Sigmoid colon (tissue), 7 donors: Measurements from ENCODE around the gene R3HDM4. TPM values are rescaled to one million over a fixed set of nuclear protein-coding genes. Genes with fewer than 3 reads are reported as not detected.

Source experiments
- DNase-seq: peaks from one replicate; pipeline ENCODE4 v3.0.0-alpha.2; 2019
- H3K27ac ChIP-seq, 4 donors: fragments of 200-600 bp; sonication (generic); one replicate each; pipeline ENCODE4 v1.5.1; 2016 to 2019; ENCODE audit warnings: mild to moderate bottlenecking in 1 of 4
- H3K27me3 ChIP-seq, 3 donors: fragments of 200-600 bp; sonication (generic); one replicate each; pipeline ENCODE4 v1.5.1; 2019; ENCODE audit warnings: mild to moderate bottlenecking in 1 of 3
- H3K36me3 ChIP-seq, 4 donors: fragments of 200-600 bp; sonication (generic); one replicate each; pipeline ENCODE4 v1.5.1; 2016 to 2019
- H3K4me1 ChIP-seq, 4 donors: fragments of 200-600 bp; sonication (generic); one replicate each; pipeline ENCODE4 v1.5.1; 2017 to 2019
- H3K4me3 ChIP-seq, 4 donors: fragments of 200-600 bp; sonication (generic); one replicate each; pipeline ENCODE4 v1.5.1; 2017 to 2019; ENCODE audit warnings: mild to moderate bottlenecking in 2 of 4, moderate library complexity in 1 of 4
- H3K9me3 ChIP-seq, 4 donors: fragments of 200-600 bp in 3 of 4; sonication (generic) in 3 of 4; one replicate each; pipeline versions ENCODE4 v1.5.1 to v1.6.1; 2013 to 2019
- EP300 ChIP-seq, 4 donors: sonication (generic); formaldehyde crosslinking; IDR thresholded peaks; one replicate each; pipeline ENCODE4 v1.6.1; 2017; ENCODE audit warnings: antibody characterized with exemption in 4 of 4
- POLR2A ChIP-seq, 2 donors: fragments of 450-650 bp; IDR thresholded peaks; one replicate each; pipeline ENCODE4 v1.6.1; 2016; ENCODE audit warnings: antibody characterized with exemption in 2 of 2, mild to moderate bottlenecking in 2 of 2, moderate library complexity in 2 of 2
- POLR2AphosphoS5 ChIP-seq, 4 donors: sonication (generic); formaldehyde crosslinking; IDR thresholded peaks; one replicate each; pipeline ENCODE4 v1.6.1; 2017; ENCODE audit warnings: antibody characterized with exemption in 4 of 4
- WGBS, 2 donors: extraction: QIAGEN DNeasy Blood & Tissue Kit; methylation state at CpG; one replicate each; pipeline ENCODE4 v1.1.7; 2013; 5-methylcytosine and 5-hydroxymethylcytosine counted together
- intact Hi-C: fragments of 100-400 bp; cut with DNase I; formaldehyde crosslinking; loops from one replicate; pipeline ENCODE4 v1.15.1; 2023
- polyA plus RNA-seq, 3 donors: library from polyadenylated mRNA; stranded (reverse); fragments of 200-250 nt; gene quantifications; one replicate each; pipeline ENCODE4 v1.2.3, GENCODE V29; 2013
- total RNA-seq, 4 donors: library from RNA; depleted of rRNA; stranded (reverse); fragments of >200 nt; gene quantifications; one replicate each; pipeline ENCODE4 v1.1.0, GENCODE V29; 2016
- TF ChIP-seq, protein P1 (sequence below), 4 experiments: fragments of 450-650 bp in 3 of 4; fragments of 200-600 bp in 1 of 4; IDR thresholded peaks; one replicate each; pipeline ENCODE4 v1.5.1; 2016 to 2019; ENCODE audit warnings: antibody characterized with exemption in 4 of 4, mild to moderate bottlenecking in 3 of 4, moderate library complexity in 2 of 4
- donor health status: healthy with polysubstance abuse.
- donor health status: Bipolar disorder and iron deficiency.
- donor health status: healthy.

The R3HDM4 gene
- total and polyA plus RNA-seq, 7 donors, result 21.4 to 85.3 (median 30.5) TPM

DNA sequence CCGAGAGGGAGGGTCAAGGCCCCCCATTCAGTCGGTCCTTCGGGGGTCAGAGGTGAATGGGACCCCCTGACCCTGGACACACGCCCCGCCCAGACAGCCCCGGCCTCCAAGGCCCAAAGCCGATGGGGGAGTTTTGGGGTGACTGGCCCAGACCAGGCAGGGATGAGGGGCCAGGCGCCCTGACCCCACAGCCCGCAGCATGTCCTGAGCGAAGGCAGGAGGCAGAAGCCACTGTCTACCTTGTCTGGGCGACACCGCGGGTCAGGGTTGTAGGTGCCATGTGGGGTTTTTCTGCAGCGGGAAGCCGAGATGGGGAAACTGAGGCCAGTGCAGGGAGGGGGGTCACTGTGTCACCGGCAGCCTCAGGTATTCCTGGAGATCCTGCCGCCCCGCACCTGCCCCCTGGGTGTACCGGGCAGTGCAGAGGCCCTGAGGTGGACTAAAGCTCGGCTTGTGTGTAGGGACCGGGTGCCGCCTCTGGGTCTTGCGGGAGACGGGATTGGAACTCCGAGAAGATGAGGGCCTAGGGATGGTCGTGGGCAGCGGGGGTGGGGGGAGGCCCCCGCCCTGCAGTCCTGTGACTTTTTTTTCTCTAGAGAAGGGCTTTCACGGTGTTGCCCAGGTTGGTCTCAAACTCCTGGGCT is 21.3 kb upstream of the R3HDM4 start:
- TF ChIP-seq EP300 (IDR thresholded peaks at IDR 0.05), result no peak
- TF ChIP-seq, protein P1, sequence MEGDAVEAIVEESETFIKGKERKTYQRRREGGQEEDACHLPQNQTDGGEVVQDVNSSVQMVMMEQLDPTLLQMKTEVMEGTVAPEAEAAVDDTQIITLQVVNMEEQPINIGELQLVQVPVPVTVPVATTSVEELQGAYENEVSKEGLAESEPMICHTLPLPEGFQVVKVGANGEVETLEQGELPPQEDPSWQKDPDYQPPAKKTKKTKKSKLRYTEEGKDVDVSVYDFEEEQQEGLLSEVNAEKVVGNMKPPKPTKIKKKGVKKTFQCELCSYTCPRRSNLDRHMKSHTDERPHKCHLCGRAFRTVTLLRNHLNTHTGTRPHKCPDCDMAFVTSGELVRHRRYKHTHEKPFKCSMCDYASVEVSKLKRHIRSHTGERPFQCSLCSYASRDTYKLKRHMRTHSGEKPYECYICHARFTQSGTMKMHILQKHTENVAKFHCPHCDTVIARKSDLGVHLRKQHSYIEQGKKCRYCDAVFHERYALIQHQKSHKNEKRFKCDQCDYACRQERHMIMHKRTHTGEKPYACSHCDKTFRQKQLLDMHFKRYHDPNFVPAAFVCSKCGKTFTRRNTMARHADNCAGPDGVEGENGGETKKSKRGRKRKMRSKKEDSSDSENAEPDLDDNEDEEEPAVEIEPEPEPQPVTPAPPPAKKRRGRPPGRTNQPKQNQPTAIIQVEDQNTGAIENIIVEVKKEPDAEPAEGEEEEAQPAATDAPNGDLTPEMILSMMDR (IDR thresholded peaks at IDR 0.05), result no peak
- no peak for TF ChIP-seq POLR2A (IDR thresholded peaks at IDR 0.05)
- no peak for TF ChIP-seq POLR2AphosphoS5 (IDR thresholded peaks at IDR 0.05)
- H3K4me1 ChIP-seq, result peaks cover 0 to 38% (median 35%) of the 10 kb centered on the region in 4 donors
- intact Hi-C loops, result no loop called here
- H3K4me3 ChIP-seq, result peak overlapping the region in 1 of 4 donors; percentile 8
- no peak for DNase-seq
- H3K27ac ChIP-seq, result peak overlapping the region; percentile 72 to 89 (median 79)
- 57 to 80% methylated on average over 29 of the region's 29 CpGs for WGBS, 2 donors
- no peaks in the 10 kb centered on the region for H3K9me3 ChIP-seq
- peaks cover 0 to 6% (median 0%) of the 10 kb centered on the region in 4 donors for H3K36me3 ChIP-seq
- no peaks in the 10 kb centered on the region for H3K27me3 ChIP-seq

DNA sequence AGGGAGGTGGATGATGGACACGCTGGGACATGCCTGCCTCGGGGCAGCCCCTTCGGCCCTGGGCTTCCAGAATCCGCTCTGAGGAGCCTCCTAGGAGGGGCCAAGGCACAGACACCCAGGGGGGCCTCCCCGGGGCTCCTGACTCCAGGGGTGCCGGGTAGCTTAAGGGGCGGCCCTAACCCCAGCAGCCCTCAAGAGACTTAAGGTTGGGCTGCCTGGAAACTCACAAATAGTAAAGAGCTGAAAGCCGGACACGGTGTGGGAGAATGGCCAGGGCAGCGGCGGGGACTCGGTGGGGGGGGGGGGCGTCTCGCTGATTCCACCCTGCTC is 20.5 kb upstream of the R3HDM4 start:
- intact Hi-C loops, result no loop called here
- DNase-seq, result no peak
- H3K36me3 ChIP-seq, result peaks cover 0 to 6% (median 0%) of the 10 kb centered on the region in 4 donors
- H3K9me3 ChIP-seq, result no peaks in the 10 kb centered on the region
- H3K27me3 ChIP-seq, result no peaks in the 10 kb centered on the region
- peak overlapping the region; percentile 72 to 89 (median 79) for H3K27ac ChIP-seq
- H3K4me1 ChIP-seq, result peaks cover 0 to 38% (median 35%) of the 10 kb centered on the region in 4 donors
- TF ChIP-seq POLR2AphosphoS5 (IDR thresholded peaks at IDR 0.05) (no peak), POLR2A (IDR thresholded peaks at IDR 0.05) (no peak), EP300 (IDR thresholded peaks at IDR 0.05) (no peak)
- TF ChIP-seq, protein P1 (IDR thresholded peaks at IDR 0.05), result no peak
- peak overlapping the region in 2 of 4 donors; percentile 14 to 28 for H3K4me3 ChIP-seq
- 72 to 81% methylated on average over 14 of the region's 14 CpGs for WGBS, 2 donors

DNA sequence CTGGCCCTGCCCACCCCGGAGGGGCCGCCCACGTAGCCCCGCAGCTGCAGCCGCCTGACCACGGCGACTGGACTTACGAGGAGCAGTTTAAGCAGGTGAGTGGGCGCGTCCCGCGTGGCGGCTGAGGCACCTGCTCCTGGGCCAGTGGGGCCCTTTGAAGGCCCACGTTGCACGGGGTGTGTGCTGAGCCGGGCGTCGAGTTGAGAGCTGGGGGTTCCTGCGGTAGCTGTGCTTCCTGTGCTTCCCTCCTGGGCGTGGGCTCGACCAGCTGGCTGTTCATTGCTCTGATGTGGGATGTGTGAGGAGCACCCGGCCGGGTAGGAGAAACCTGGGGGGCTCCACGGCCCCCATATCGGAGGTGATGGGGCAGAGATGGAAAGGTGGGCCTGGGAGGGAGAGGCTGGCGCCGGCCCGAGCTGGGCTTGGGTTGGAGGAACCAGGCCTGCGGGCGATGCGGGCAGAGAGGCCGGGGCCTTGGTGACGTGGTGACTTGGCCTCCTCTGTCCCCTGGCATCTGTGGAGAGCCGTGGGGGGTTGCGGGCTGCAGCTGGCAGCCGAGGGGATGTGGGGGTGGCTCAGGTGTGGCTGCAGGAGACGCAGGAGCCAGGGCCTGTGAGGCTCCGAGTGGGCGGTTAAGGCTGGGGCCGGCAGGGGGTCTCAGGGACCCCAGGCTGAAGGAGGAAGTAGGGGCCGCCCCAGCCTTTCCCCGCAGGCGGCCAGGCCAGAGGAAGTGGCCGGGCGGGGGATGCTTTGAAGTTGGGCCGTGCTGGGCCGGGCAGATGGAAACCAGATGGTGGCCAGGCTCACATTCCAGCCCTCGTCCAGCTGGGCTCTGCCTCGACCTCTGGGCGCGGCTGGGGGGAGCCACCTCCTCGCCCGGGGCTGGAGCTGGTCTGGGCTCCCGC is 19.9 kb upstream of the R3HDM4 start:
- no peaks in the 10 kb centered on the region for H3K9me3 ChIP-seq
- TF ChIP-seq POLR2AphosphoS5 (IDR thresholded peaks at IDR 0.05), result peak; percentile 76 to 89 (median 85)
- TF ChIP-seq, protein P1 (IDR thresholded peaks at IDR 0.05), result no peak
- no peak for TF ChIP-seq POLR2A (IDR thresholded peaks at IDR 0.05)
- TF ChIP-seq EP300 (IDR thresholded peaks at IDR 0.05), result peak in 1 of 4 donors; percentile 44
- peaks cover 0 to 40% (median 37%) of the 10 kb centered on the region in 4 donors for H3K4me1 ChIP-seq
- 33 to 68% methylated on average over 54 of the region's 54 CpGs for WGBS, 2 donors
- peak overlapping the region; percentile 72 to 89 (median 79) for H3K27ac ChIP-seq
- H3K4me3 ChIP-seq, result peak overlapping the region in 2 of 4 donors; percentile 14 to 28
- intact Hi-C loops, result no loop called here
- no peaks in the 10 kb centered on the region for H3K27me3 ChIP-seq
- DNase-seq, result peak; percentile 94
- peaks cover 0 to 6% (median 0%) of the 10 kb centered on the region in 4 donors for H3K36me3 ChIP-seq

DNA sequence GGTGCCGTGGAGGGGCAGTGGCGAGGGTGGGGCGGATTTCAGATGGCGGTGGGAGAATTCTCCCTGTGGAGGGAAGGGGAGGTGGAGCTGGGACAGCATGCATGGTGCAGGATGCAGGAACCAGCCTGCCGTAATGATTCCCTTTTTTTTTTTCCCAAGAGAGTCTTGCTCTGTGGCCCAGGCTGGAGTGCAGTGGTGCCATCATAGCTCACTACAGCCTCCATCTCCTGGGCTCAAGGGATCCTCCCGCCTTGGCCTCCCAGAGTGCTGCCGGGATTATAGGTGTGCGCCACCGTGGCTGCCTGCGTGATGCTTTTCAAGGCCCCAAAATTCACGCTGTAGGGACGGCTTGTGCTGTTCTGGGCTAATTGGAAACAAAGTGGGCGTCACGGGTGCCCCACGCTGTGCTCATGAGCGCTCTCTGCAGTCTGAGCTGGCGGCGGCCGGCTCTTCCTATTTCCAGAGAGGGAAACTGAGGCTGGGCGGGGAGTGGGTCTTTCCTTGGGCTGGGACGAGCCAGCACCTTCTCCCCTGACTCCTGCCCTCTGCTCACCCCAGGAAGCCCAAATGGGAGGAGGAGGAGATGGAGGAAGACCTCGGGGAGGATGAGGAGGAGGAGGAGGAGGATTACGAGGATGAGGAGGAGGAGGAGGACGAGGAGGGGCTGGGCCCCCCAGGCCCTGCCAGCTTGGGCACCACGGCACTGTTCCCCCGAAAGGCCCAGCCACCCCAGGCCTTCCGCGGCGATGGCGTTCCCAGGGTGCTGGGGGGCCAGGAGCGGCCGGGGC is 19.0 kb upstream of the R3HDM4 start:
- DNase-seq, result no peak
- intact Hi-C loops, result no loop called here
- peaks cover 0 to 6% (median 0%) of the 10 kb centered on the region in 4 donors for H3K36me3 ChIP-seq
- 85 to 91% methylated on average over 32 of the region's 32 CpGs for WGBS, 2 donors
- no peaks in the 10 kb centered on the region for H3K9me3 ChIP-seq
- no peak for TF ChIP-seq EP300 (IDR thresholded peaks at IDR 0.05)
- TF ChIP-seq POLR2A (IDR thresholded peaks at IDR 0.05), result no peak
- TF ChIP-seq POLR2AphosphoS5 (IDR thresholded peaks at IDR 0.05), result no peak
- TF ChIP-seq, protein P1 (IDR thresholded peaks at IDR 0.05), result no peak
- peak overlapping the region; percentile 72 to 89 (median 79) for H3K27ac ChIP-seq
- peaks cover 0 to 48% (median 45%) of the 10 kb centered on the region in 4 donors for H3K4me1 ChIP-seq
- H3K4me3 ChIP-seq, result no peak overlapping the region
- no peaks in the 10 kb centered on the region for H3K27me3 ChIP-seq
